Stimulated activated CD4-positive, alpha-beta T cell treated with anti-CD3 and anti-CD28 coated beads, Interleukin-15, amount 100 ng/mL, for 48 hours (primary cell): Measurements from ENCODE around the gene ABHD6.
"Not testable (repeated sequence)": the region's sequence is repeated elsewhere in the genome, so short reads cannot be mapped to it uniquely, and the experiment has no call there.

ENCODE experiments used
- DNase-seq, 2 donors: peaks; one replicate each; pipeline ENCODE4 v3.0.0-alpha.2; 2020; ENCODE audit warnings: low read depth in 2 of 2

ABHD6 gene

DNA sequence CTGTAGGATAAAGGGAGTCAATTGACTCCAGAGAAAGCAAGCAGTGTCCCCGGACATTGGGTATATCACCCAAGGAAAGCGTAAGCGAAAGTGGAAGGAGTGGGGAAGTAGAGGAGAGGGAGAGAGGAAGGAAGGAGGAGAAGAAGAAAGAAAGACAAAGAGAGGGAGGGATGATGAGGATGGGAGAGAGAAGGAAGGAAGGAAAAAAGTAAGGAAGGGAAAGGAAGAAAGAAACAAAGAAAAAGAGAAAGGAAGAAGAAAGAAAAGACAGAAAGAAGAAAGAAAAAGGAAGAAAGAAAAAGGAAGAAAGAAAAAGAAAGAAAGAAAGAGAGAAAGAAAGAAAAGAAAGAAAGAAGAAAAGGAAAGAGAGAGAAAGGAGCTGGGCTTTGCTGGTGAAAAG, 27.7 kb upstream of the ABHD6 start:
- no peak for DNase-seq

DNA sequence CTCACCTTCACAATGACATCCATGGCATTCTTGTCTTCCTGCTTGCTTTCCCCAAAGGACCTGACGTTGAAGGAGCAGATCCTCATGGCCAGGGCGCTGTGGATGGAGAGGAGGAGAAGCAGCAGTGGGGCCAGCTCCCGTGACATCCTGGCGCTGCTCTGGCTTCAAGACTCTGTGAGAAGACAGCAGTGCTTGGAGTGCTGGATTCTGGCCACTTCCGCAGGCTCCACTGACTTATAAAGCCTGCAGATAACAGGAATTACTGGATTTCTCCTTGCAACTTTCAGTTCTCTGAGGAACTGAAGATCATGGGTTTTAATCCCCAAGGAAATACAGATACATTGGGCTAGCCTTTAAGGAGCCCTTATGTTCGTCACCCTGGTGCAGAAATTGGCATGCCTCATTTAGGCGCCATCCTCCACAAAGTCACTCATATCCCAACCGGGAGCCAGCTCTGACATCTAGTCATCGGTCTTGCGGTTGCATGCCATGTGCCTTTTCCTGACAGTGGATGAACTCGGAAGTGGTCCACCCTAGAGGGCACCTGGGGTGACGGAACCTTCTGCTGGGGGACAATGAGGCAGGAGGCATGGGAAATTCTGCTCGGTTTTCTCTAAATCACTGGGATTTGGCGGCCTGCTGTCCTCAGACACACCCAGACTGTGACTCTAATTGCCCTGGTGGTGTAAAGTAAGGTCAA, 26.7 kb upstream of the ABHD6 start, which contains the start of gene DNASE1L3:
TSS of gene DNASE1L3 (minus strand) at position 212 of the 700 bp plus-strand sequence. CDS start at position 146, 66 bp downstream.
- no peak for DNase-seq

DNA sequence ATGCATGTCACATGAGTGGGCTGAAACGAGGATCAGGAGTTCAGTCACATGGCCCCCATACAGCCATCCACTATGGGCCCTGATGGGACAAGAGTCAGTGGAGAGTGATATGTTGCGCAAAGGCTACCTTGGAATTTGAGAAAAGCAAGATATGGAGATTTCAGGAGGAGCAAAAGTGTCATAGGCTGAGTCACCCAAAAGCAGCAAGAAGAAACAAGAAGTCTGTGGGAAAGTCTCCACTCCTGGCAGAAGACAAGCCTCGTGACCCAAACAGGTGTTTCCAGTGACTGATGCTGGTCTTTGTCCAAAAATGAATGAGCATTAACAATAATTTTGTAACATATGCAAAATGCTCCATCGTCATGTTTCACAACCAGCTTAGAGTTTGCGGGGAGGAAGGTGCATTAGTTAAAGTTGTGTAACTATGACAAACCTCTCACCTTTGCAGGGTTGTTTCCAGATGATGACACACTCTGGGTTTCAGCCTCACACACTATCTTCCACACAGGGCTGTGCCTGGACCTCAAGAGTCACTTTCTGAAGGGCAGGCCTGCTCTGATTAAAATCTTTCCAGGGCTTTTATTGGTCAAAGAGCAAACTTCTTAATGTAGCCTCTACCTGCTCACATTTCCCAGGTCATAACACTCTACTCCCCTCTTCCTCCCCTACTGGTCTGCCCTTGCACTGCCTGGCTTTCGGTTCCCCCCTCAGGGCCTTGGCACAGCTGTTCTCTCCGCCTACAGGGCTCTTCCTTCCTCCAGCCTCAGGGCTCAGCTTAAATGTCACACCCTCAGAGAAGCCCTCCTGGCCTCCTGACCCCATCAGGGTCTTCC, 22.9 kb upstream of the ABHD6 start:
- DNase-seq = peak; percentile 28 to 45

DNA sequence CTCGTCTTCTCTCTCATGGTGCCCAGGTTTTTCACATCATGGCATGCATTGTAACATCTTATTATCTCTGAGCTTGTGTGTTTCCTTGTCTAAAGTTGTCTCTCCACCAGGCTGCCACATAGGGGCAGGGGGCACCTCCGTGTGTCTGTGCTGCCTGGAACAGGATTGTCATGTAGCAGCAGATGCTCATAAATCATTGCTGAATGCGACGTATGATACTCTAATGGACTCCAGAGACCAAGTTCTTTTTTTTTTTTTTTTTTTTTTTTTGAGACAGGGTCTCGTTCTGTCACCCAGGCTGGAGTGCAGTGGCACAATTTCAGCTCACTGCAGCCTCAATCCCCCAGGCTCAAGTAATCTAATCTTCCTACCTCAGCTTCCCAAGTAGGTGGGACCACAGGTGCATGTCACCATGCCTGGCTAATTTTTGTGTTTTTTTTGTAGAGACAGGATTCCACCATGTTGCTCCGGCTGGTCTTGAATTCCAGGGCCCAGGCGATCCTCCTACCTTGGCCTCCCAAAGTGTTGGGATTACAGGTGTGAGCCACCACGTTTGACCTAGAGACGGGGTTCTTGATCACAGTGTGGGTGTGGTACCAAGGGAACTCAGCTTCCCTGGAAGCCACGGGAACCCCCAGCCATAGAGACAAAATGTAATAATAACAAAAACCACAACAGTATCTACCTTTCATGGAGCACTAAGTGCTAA, 22.1 kb upstream of the ABHD6 start:
- DNase-seq = no peak

DNA sequence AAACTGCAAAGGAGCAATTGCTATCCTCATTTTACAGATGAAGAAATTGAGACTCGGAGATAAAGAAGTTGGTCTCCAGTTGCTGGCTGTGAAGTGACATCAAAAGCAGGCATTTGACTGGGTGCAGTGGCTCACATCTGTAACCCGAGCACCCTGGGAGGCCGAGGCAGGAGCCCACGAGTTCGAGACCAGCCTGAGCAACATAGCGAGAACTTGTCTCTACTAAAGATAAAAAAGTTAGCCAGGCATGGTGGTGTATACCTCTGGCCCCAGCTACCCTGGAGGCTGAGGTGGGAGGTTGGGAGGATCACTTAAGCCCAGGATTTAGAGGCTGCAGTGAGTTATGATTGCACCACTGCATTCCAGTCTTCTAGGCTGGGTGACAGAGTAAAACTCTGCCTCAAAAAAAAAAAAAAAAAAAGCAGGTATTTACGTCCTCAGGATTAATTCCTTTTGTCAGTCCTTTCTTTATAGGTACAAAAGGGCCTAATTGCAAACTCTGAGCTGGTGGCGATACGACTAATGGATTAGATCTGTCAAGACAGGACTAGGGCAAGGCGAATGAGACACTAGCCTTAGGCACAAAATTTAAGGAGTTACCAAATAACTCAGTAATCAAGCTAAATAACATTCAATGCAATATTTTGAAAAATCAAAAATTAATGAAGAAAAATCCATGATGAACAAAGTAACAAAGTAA, 20.9 kb upstream of the ABHD6 start:
- no peak for DNase-seq

DNA sequence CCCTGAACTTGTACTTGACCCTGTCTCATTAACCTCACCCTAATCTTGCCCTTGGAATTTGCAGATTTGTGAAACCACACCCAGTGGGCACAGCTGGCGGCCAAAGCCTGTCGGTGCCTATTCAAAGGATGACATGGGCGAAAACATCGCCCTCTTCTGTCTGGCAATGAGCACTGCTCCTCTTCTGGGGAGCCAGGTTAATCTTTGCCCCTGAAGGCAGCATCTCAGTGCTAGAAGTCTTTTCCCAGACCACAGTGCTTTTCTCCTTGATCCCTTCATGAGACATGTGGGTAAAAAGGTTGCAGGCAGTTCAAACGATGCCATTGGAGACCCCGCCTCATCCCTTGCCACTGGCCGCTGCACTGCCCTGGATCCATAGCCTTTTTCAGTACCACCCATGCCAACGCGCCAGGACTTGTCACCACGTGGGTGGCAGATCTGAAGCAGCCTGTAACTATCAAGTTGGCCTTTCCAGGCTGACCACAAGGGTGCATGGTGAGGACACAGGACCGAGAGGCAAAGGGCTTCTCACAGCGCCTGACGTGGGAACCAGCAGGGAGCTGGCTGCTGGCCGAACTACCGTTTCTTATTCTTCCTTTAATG, 20.3 kb upstream of the ABHD6 start:
- DNase-seq = peak; percentile 25 to 45

DNA sequence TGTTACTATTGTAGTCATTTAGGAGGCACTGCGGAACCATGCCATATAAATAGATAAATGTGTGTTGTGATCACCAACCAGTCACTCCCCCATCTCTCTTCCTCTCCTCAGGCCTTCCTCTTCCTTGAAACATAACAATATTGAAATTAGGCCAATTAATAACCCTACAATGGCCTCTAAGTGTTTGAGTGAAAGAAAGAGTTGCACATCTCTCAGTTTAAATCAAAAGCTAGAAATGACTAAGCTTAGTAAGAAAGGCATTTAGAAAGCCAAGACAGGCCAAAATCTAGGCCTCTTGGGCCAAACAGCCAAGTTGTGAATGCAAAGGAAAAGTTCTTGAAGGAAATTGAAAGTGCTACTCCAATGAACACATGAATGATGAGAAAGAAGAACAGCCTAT, 18.7 kb upstream of the ABHD6 start:
- no peak for DNase-seq

DNA sequence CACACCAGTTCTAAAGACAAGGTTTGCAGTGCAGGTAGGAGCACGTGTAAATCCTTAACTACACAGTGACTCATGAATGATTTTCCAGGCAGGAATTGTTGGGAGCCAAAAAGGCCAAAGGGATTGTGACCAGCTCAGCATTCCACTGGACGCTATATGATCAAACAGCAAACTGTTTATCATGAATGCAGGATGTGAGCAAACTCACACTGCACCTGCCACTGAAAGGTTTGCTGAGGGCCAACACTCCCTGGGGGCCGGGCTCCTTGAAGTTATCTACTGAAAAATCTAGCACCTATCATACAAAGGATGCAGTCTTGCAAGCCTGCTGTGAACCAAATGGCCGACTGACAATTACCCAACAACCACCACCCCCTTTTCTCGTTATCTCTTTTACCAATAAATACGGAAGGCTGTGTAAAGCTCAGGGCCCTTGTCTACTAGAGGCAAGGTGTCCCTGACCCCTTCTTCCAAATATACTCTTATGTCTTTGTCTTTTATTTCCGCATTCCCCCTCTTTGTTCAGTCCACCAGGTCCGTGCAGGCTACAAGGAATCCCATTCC, 15.3 kb upstream of the ABHD6 start:
- DNase-seq = no peak

DNA sequence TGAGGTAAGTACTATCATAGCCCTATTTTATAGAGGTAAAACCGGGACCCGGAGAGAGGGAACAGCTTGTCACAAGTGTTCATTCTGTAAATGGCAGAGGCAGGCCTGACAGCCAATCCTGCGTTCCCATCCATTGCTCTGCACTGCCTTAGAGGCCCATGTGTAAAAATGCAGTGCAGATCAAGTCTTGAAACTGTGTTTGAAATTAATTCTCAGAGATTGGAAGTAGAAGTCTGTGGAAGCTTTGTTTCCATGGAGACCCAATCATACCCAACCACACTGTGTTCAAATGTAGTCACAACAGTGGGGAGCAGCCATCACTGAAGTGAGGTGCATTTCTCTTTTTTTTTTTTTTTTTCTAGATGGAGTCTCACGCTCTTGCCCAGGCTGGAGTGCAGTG, 13.7 kb upstream of the ABHD6 start:
- DNase-seq = no peak

DNA sequence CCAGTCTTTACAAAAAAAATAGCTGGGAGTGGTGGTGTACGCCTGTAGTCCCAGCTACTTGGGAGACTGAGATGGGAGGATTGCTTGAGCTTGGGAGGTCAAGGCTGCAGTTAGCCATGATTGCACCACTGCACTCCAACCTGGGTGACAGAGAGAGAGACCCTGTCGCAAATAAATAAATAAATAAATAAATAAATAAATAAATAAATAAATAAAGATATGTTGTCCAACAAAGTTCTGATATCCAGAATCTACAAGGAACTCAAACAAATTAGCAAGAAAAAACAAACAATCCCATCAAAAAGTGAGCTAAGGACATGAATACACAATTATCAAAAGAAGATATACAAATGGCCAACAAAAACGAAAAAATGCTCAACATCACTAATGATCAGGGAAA, 9.7 kb upstream of the ABHD6 start:
- not testable (repeated sequence) for DNase-seq

DNA sequence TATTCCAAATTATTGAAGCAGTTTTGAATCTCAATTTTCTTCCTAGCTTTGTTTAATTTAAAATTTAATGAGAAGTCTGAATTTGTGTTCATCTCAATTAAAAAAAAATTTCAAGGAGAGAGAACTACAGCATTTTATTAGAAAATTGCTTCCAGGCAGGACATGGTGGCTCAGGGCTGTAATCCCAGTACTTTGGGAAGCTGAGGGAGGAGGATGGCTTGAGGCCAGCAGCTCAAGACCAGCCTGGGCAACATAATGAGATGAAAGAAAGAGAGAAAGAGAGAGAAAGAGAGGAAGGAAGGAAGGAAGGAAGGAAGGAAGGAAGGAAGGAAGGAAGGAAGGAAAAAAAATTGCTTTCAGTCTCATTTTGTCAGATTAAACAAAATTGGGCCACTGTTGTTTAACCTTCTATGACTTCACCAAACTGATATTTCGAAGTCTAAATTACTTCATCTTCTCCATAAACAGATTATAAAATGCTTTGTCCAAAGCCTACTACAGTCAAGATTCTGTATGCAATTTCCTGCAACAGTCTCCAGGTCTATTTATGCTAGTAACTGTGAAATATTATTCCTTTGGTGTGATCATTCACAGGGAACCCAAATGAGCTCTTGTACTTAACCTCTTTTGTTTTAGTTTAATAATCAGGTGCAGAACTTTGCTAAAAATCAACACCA, 6.6 kb upstream of the ABHD6 start:
- DNase-seq = no peak

DNA sequence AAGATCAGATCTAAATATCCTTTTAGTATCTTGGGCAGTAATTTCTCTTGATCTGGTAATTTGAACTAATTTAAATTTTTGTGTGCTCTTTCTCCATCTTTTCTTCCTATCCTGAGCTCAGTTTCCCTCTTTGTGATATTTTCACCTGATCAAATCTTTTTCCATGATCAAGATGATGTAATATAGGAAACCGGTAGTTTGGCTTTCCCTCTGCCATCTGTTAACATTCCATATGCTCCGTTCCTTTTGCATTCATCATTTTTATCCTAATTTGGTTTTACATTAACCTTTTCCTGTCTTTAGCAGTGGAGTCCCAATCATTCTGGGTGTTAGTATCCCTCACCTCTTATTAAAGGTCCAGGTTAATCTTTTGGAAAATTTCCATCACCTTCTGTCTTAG, 5.9 kb upstream of the ABHD6 start:
- no peak for DNase-seq

DNA sequence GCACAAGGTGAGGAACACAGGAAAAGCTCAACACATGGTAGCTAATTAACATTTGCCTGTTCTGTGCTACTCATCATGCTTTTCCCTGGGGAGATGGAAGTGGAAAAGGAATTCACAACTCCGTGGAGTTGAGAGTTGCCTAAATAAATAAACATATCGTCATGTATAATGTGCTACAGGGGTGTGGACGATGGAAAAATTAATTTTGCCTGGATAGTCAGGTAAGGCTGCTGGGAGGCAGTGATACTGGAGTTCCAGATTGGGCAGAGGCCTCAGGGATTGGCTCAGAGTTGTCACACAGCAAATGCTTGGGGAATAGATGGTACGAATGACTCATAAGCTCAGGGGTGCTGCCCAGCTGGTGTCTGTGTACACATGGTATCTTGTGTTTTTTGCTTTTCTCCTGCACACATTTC, 3.1 kb upstream of the ABHD6 start:
- DNase-seq = no peak

DNA sequence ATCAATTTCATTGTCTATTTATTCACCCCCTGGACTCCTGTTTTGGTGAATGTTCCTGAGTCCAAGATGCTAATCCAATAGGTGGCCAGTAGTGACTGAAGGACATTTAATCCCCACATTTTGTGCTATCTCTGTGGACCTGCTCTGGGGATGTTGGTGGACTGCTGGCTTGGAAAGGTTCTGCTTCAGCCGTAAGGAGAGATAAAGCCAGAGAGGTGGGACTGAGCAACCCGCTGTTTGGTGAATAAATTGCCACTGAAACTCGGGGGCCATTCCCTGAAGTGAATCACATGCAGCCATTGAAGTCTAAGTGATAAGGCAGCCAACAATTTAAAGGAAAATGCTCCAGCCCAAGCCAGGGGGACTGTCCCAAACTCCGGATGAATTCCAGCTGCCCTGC, 1.6 kb upstream of the ABHD6 start:
- no peak for DNase-seq

DNA sequence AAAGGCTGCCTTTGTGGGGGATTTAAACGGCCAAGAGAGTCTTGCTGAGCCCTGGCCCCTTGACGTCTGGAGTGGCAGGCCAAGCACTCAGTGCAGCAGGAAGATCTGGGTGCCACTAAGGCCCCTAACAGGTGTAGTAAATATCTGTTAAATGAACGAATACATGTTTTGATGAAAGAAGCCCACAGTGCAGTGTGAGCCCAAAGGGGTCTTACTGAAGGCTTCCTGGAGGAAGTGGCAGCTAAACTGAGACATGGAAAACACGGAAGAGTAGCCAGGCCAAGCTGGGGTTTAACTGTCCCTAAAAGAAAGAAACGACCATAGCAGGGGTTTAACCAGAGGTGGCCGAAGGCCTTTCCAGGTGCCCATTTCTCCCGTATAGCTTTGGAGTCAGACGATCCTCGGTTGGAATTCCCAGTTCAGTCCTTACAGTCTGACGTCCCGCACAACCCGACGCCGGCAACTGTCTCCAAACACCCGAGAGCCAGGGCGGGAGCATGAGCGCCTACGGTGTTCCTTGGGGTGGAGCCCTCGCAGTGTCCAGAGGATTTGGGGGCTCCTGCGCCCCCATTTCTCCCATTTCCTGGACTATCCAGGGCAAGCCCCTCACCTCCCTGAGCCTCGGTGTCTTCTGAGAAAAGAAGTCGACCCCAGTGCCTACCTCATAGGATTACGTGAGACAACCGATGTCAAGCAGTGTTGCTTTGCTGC, 910 bp upstream of the ABHD6 start:
- DNase-seq = no peak

DNA sequence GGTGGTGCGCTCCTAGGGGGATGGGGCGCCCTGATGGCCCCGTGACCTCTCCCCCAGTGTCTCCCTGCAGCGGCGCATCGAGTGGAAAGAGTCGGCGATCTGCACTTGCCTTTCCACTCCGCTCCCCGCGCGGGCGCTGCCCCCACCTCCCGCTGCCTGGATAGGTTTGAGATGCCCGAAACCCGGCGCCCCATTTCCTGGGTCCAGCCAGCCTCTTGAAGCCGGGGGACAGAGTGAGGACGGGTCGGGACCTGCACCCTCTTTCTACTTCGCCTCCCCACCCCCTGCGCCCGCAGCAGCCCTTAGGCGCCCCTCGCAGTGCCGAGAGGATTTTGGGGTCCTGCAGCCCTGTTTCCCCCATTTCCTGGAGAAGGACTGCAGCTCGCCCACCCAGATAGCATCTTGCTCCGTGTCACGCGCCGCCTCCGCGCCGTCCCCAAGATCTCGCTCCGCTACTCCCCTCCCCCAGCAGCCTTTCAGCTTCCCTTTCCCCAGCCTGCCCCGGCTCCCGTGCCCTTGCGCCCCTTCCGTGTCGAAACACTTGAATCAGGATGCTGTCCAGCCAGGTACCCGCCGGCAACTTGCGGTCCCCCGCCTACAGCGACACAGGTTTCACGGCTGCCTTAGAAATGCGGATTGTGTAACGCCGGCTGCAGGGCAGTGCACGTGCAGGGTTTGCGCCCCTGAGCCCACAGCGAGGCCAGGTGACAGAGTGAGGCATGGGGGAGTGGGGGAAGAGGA, 519 bp downstream of the ABHD6 start:
- peak in 1 of 2 donors; percentile 30 for DNase-seq

DNA sequence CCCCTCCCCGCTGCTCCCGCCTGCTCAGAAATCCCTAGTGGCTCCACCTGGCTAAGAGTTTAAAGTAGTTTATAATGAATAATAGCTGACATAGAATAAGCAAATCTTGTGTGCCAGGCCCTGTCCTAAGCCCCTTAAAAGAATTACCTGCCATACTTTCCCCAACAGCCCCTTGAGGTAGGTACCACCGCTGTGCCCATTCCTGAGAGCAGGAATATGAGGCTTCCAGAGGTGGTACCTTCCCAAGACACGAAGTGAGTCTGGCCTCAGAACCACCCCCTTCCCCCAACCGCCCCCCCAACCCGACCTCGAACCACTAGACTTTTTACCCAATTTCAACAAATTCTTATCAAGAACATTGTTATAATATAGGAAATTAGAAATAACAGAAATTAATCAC, 1.2 kb downstream of the ABHD6 start:
- no peak for DNase-seq

DNA sequence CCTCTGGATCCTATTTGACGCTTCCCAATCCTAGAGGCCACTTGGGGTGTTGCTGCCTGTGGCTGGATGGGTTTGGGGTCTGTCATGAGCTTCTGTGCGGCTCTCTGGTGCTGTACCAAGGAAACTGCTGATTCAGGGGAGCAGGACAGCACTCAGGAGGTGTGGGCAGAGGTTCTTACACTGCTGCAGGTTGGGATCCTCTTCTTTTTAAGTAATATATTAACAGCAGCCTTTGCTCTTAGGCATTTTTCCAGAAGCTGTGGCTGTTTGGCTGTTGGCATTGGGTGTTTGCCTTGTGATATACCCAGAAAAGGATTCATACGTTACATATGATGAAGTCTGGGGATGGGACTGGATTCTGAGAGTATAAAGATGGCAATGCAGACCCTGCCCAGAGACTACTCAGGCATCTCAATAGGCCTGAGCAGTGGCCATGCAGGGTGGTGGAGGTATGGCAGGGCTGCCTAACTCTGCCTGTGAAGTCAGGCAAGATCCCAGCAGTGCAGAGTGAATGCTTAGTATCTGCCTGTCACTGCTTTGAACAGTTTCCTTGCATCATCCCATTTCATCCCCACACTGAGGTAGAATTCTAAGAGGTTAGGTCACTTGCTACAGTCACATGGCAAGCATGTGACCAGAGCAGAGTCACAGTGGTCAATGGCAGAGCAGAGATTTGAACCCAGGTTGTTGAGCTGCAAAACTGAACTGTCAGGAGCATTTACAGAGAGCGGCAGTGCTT, 3.9 kb downstream of the ABHD6 start:
- DNase-seq = no peak

DNA sequence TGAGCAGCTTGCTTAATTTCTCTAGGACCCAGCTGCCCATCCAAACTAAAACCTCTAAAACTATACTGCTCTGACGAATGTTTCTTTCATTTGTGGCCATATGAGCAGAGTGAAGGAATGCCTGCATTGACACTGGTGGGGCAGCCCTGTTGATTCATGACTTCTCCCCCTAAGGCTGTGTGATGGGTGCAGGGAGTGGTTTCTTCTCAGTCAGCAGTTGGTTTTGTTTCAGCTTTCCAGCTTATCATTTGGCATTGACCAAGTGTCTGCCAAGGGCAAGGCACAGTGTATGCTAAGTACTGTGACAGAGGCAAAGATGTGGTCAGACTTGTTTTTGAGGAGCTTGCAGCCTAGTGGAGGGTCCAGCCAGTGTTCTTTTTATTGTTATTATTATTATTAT, 4.7 kb downstream of the ABHD6 start:
- no peak for DNase-seq
